OCI-LY7 (cell line): ENCODE results near the gene ZNF160. TPM values are rescaled to one million over a fixed set of nuclear protein-coding genes. Genes with fewer than 3 reads are reported as not detected.

Experiments used
- BruUV-seq: library from RNA; stranded (reverse); fragments of 400-500 nt; replicated peaks from 2 replicates; lab custom pipeline; 2021; lab: Mats Ljungman, UMichigan
- CTCF ChIA-PET: fragments of 300-600 bp; sonication (Branson Sonifier 250); formaldehyde crosslinking; loops from one replicate; lab custom pipeline; 2022; ENCODE audit warnings: antibody characterized with exemption; ENCODE audit not compliant: unreplicated experiment; lab: Charles Lee
- POLR2A ChIA-PET: fragments of 300-600 bp; sonication (Branson Sonifier 250); formaldehyde crosslinking; loops from one replicate; lab custom pipeline; 2022; ENCODE audit warnings: antibody characterized with exemption; lab: Charles Lee
- DNase-seq: peaks from one replicate; pipeline ENCODE4 v3.0.0-alpha.2; 2015; ENCODE audit warnings: low spot score
- H2AFZ ChIP-seq: fragments of 200-600 bp; sonication (generic), shearing (Covaris generic); 2 replicates; pipeline ENCODE4 v1.6.1; 2014; ENCODE audit warnings: mild to moderate bottlenecking, antibody characterized with exemption, low read length, moderate library complexity
- H3K27ac ChIP-seq: fragments of 200-600 bp; sonication (generic); 2 replicates; pipeline ENCODE4 v1.5.1; 2014; ENCODE audit warnings: mixed run types, low read depth, mild to moderate bottlenecking, moderate library complexity, low read length, inconsistent platforms; ENCODE audit not compliant: poor library complexity, severe bottlenecking
- H3K36me3 ChIP-seq: fragments of 200-600 bp; sonication (generic); 2 replicates; pipeline ENCODE4 v1.6.1; 2014; ENCODE audit warnings: mild to moderate bottlenecking, antibody characterized with exemption, low read length, moderate library complexity, mixed read lengths; ENCODE audit not compliant: insufficient read depth
- H3K4me1 ChIP-seq: fragments of 200-600 bp; sonication (generic); 2 replicates; pipeline ENCODE4 v1.5.1; 2014; ENCODE audit warnings: mild to moderate bottlenecking, low read length; ENCODE audit not compliant: insufficient read depth, poor library complexity, severe bottlenecking
- H3K4me2 ChIP-seq: fragments of 200-600 bp; sonication (generic); 2 replicates; pipeline ENCODE4 v1.6.1; 2014; ENCODE audit warnings: mild to moderate bottlenecking, low read length
- H3K4me3 ChIP-seq: fragments of 200-600 bp; sonication (generic); 2 replicates; pipeline ENCODE4 v1.5.1; 2014; ENCODE audit warnings: mild to moderate bottlenecking, low read depth, low read length; ENCODE audit not compliant: poor library complexity, severe bottlenecking
- H3K79me2 ChIP-seq: fragments of 200-600 bp; sonication (generic); 2 replicates; pipeline ENCODE4 v1.6.1; 2016; ENCODE audit warnings: low read depth, mild to moderate bottlenecking, low read length, moderate library complexity, mixed read lengths; ENCODE audit not compliant: insufficient read depth
- H3K9me2 ChIP-seq: fragments of 200-600 bp; sonication (generic); 2 replicates; pipeline ENCODE4 v1.6.1; 2016; ENCODE audit warnings: mild to moderate bottlenecking, low read length, mixed read lengths; ENCODE audit not compliant: insufficient read depth
- H3K9me3 ChIP-seq: fragments of 200-600 bp; sonication (generic); 2 replicates; pipeline ENCODE4 v1.6.1; 2014; ENCODE audit warnings: mild to moderate bottlenecking, mixed run types, low read length, mixed read lengths
- H4K20me1 ChIP-seq: fragments of 200-600 bp; sonication (generic); 2 replicates; pipeline ENCODE4 v1.6.1; 2014; ENCODE audit warnings: mild to moderate bottlenecking, antibody characterized with exemption, low read length, moderate library complexity, mixed read lengths; ENCODE audit not compliant: insufficient read depth
- CTCF ChIP-seq: fragments of 200-600 bp; sonication (generic); conservative IDR thresholded peaks from 2 replicates; pipeline ENCODE4 v1.5.1; 2014; ENCODE audit warnings: mild to moderate bottlenecking, antibody characterized with exemption, low read length, moderate library complexity, mixed read lengths
- EZH2phosphoT487 ChIP-seq: fragments of 200-600 bp; sonication (generic); IDR thresholded peaks from 2 replicates; pipeline ENCODE4 v1.6.1; 2018; ENCODE audit warnings: low read depth, borderline replicate concordance, mild to moderate bottlenecking, mixed run types, antibody characterized with exemption, low read length, moderate library complexity, mixed read lengths
- intact Hi-C: fragments of 100-400 bp; cut with micrococcal nuclease; formaldehyde crosslinking; loops from one replicate; pipeline ENCODE4 v1.10.0; 2022; ENCODE audit not compliant: unreplicated experiment
- total RNA-seq, 2 experiments: library from RNA; depleted of rRNA in 1 of 2; stranded (reverse); fragments of >200 nt in 1 of 2; shearing (Covaris generic) in 1 of 2; gene quantifications; 2 replicates each; pipeline ENCODE4 v1.2.3, GENCODE V29; 2014 to 2022

Gene ZNF160
- total RNA-seq, 2 experiments from 2014 or later, result 18.8 to 35.5 TPM

GRCh38 chr19:53086949-53087348 is 16.3 kb downstream of the ZNF160 start:
- peaks cover 90% of the 10 kb centered on the region for H3K36me3 ChIP-seq
- H4K20me1 ChIP-seq, result no peaks in the 10 kb centered on the region
- H2AFZ ChIP-seq, result no peak overlapping the region
- no peaks in the 10 kb centered on the region for H3K4me1 ChIP-seq
- intact Hi-C loops, result no loop called here
- TF ChIP-seq EZH2phosphoT487 (no peak), CTCF (no peak)
- BruUV-seq, result no TSS peak
- no peaks in the 10 kb centered on the region for H3K79me2 ChIP-seq
- CTCF ChIA-PET, result no interaction called here
- H3K9me3 ChIP-seq, result no peaks in the 10 kb centered on the region
- no peak for DNase-seq
- H3K9me2 ChIP-seq, result no peaks in the 10 kb centered on the region
- H3K27ac ChIP-seq, result no peak overlapping the region
- H3K4me3 ChIP-seq, result no peak overlapping the region
- no peak overlapping the region for H3K4me2 ChIP-seq
- POLR2A ChIA-PET, result no interaction called here

GRCh38 chr19:53085496-53085895 is 17.7 kb downstream of the ZNF160 start:
- no peak for DNase-seq
- Histone ChIP-seq H3K27ac (no peak overlapping the region), H3K9me3 (peaks cover 14% of the 10 kb centered on the region; the same call in 1 of the 2 replicates), H3K4me2 (no peak overlapping the region), H3K4me1 (no peaks in the 10 kb centered on the region), H3K4me3 (no peak overlapping the region), H2AFZ (no peak overlapping the region), H3K9me2 (no peaks in the 10 kb centered on the region), H3K79me2 (peaks cover 4% of the 10 kb centered on the region; the same call in 1 of the 2 replicates), H4K20me1 (no peaks in the 10 kb centered on the region), H3K36me3 (peaks cover 91% of the 10 kb centered on the region)
- no peak for TF ChIP-seq CTCF
- no peak for TF ChIP-seq EZH2phosphoT487
- no TSS peak for BruUV-seq
- POLR2A ChIA-PET, result no interaction called here
- intact Hi-C loops, result no loop called here
- CTCF ChIA-PET, result no interaction called here

GRCh38 chr19:53082929-53083328 is 20.3 kb downstream of the ZNF160 start:
- no peak for DNase-seq
- Histone ChIP-seq H3K4me1 (no peaks in the 10 kb centered on the region), H3K79me2 (peaks cover 4% of the 10 kb centered on the region; the same call in 1 of the 2 replicates), H3K4me2 (no peak overlapping the region), H3K27ac (no peak overlapping the region), H3K4me3 (no peak overlapping the region), H2AFZ (no peak overlapping the region), H3K36me3 (peaks cover 92% of the 10 kb centered on the region), H4K20me1 (no peaks in the 10 kb centered on the region), H3K9me2 (no peaks in the 10 kb centered on the region), H3K9me3 (peaks cover 15% of the 10 kb centered on the region; the same call in 1 of the 2 replicates)
- TF ChIP-seq EZH2phosphoT487 (no peak), CTCF (no peak)
- POLR2A ChIA-PET, result no interaction called here
- intact Hi-C loops, result no loop called here
- no TSS peak for BruUV-seq
- CTCF ChIA-PET, result no interaction called here
